Raji (cell line): ENCODE results near the gene HSPB9.

ENCODE experiments used
- POLR2A ChIP-seq: IDR thresholded peaks from 2 replicates; pipeline ENCODE4 v1.6.1; 2011; ENCODE audit warnings: low read depth, low read length, control low read depth; ENCODE audit not compliant: insufficient read depth

HSPB9 gene

GRCh38 chr17:42125565-42125964 is 3.0 kb downstream of the HSPB9 start:
- TF ChIP-seq POLR2A, result no peak

GRCh38 chr17:42126836-42127235 is 4.2 kb downstream of the HSPB9 start:
- no peak for TF ChIP-seq POLR2A

- no peak for TF ChIP-seq POLR2A
These were observed 4.8 kb downstream of the HSPB9 start for GRCh38 chr17:42127414-42127813.

GRCh38 chr17:42129109-42129837 is 6.7 kb downstream of the HSPB9 start:
- TF ChIP-seq POLR2A, result no peak

GRCh38 chr17:42130310-42130936 is 7.8 kb downstream of the HSPB9 start:
- TF ChIP-seq POLR2A, result no peak

- no peak for TF ChIP-seq POLR2A
These were observed 8.6 kb downstream of the HSPB9 start for GRCh38 chr17:42131232-42131631.

GRCh38 chr17:42131981-42132432 is 9.4 kb downstream of the HSPB9 start:
- TF ChIP-seq POLR2A, result no peak

GRCh38 chr17:42132941-42133340 is 10.3 kb downstream of the HSPB9 start:
- TF ChIP-seq POLR2A, result no peak

GRCh38 chr17:42133461-42134041 is 10.9 kb downstream of the HSPB9 start:
- no peak for TF ChIP-seq POLR2A

- no peak for TF ChIP-seq POLR2A
These were observed 12.5 kb downstream of the HSPB9 start for GRCh38 chr17:42135151-42135550.

GRCh38 chr17:42135664-42136653 is 13.4 kb downstream of the HSPB9 start:
- TF ChIP-seq POLR2A, result no peak

- TF ChIP-seq POLR2A, result no peak
These were observed 14.0 kb downstream of the HSPB9 start for GRCh38 chr17:42136654-42137051.

GRCh38 chr17:42138749-42139492 is 16.3 kb downstream of the HSPB9 start:
- no peak for TF ChIP-seq POLR2A

- TF ChIP-seq POLR2A, result no peak
These were observed 18.8 kb downstream of the HSPB9 start for GRCh38 chr17:42141382-42141781.
